HG02840 (cell line): ENCODE measurements around the gene NRK.
"Not testable (repeated sequence)": the region's sequence is repeated elsewhere in the genome, so short reads cannot be mapped to it uniquely, and the experiment has no call there.

Experiments
- ATAC-seq: cut with Tn5 transposase; IDR thresholded peaks from one replicate; pipeline ENCODE4 v1.9.1; 2021; ENCODE audit warnings: mild to moderate bottlenecking, moderate library complexity, moderate number of reproducible peaks; ENCODE audit not compliant: unreplicated experiment, low FRiP score

NRK gene

GRCh38 chrX:105822138-105823091, at the start of gene NRK:
Gene NRK (plus strand): TSS chrX:105822539. CDS start chrX:105822846, 307 bp downstream.
- no peak for ATAC-seq

GRCh38 chrX:105773801-105774200, 48.5 kb upstream of the NRK start:
- no peak for ATAC-seq

GRCh38 chrX:105775679-105776078, 46.7 kb upstream of the NRK start:
- no peak for ATAC-seq

- no peak for ATAC-seq
These were observed 40.5 kb upstream of the NRK start for GRCh38 chrX:105781804-105782203.

GRCh38 chrX:105796877-105797276, 25.5 kb upstream of the NRK start:
- ATAC-seq, result not testable (repeated sequence)

GRCh38 chrX:105803891-105804290, 18.4 kb upstream of the NRK start:
- ATAC-seq, result no peak

- ATAC-seq, result not testable (repeated sequence)
These were observed 16.7 kb upstream of the NRK start for GRCh38 chrX:105805655-105806054.

GRCh38 chrX:105816517-105816916, 5.8 kb upstream of the NRK start:
- ATAC-seq, result no peak

- no peak for ATAC-seq
These were observed 2.1 kb upstream of the NRK start for GRCh38 chrX:105820247-105820646.

GRCh38 chrX:105821471-105822121, 743 bp upstream of the NRK start:
- no peak for ATAC-seq

GRCh38 chrX:105823092-105823455, 735 bp downstream of the NRK start:
- no peak for ATAC-seq

GRCh38 chrX:105829011-105829410, 6.7 kb downstream of the NRK start:
- no peak for ATAC-seq

- ATAC-seq, result no peak
These were observed 14.9 kb downstream of the NRK start for GRCh38 chrX:105837232-105837631.

GRCh38 chrX:105845631-105846030, 23.3 kb downstream of the NRK start:
- no peak for ATAC-seq

GRCh38 chrX:105850100-105850499, 27.8 kb downstream of the NRK start:
- not testable (repeated sequence) for ATAC-seq

- ATAC-seq, result no peak
These were observed 43.4 kb downstream of the NRK start for GRCh38 chrX:105865709-105866108.

- no peak for ATAC-seq
These were observed 47.4 kb downstream of the NRK start for GRCh38 chrX:105869701-105870100.

GRCh38 chrX:105870445-105870844, 48.1 kb downstream of the NRK start:
- ATAC-seq, result no peak

GRCh38 chrX:105872941-105873340, 50.6 kb downstream of the NRK start:
- ATAC-seq, result no peak

GRCh38 chrX:105874790-105875189, 52.5 kb downstream of the NRK start:
- no peak for ATAC-seq

GRCh38 chrX:105876658-105877057, 54.3 kb downstream of the NRK start:
- no peak for ATAC-seq

- no peak for ATAC-seq
These were observed 58.2 kb downstream of the NRK start for GRCh38 chrX:105880491-105880890.
